ENCODE results near the gene GZF1. TPM values are rescaled to one million over a fixed set of nuclear protein-coding genes. Genes with fewer than 3 reads are reported as not detected.

The GZF1 gene
- total RNA-seq = 10 to 100 TPM; 10.4 to 22.8 (median 21.0) TPM

DNA sequence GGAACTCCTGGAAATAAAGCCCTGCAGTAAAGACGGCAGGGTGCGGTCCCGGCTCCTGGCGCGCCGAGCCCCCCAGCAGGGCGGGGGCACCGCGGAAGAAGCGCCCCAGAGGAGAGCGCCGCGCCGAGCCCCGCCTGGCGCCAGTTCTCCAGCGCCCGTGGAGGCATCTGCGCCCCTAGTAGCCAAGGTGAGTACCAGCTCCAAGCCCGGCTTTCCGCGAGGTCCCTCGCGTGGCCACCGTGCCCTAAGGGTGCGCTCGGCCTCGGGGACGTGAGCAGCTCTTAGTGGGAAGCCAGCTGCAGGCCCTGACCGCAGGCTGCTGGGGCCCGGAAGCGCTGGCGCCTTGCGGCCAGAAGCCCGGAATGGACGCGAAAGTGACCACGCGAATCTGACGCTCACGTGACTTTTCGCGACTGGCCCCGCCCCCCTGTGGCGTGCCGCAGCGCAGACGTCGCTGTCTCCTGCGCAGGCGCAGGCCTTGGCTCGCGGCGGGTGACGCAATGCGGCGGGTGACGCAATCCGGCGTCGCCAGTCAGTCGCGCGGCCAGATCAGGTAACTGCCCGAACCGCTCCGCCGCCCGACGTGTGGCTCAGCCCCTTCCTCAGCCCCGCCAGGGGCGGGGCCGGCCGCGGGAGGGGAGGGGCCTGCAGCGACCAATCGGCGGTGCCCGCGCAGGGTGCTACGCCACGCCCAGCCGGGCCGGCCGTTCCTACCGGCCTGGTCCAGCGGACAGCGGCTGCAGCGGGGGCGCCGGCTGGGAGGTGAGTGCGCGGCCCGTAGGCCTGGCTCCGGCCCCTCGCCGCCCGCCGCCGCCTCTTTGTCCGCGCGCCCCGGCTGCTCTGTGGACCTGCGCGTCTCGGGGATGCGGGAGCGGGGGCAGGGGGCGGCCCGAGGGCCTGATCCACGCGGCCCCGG is at the start of gene GZF1:
TSS of gene GZF1 (plus strand) at position 707 of the 916 bp plus-strand sequence. CDS start 2,202 bp downstream, outside the sequence.
- peak within 1 kb of the TSS; percentile 79 to 85 (median 83) for H3K4me3 ChIP-seq
- TF ChIP-seq POLR2A (IDR thresholded peaks at IDR 0.05; ENCODE audit: low read depth) = peak; percentile 96
- TF ChIP-seq POLR2AphosphoS5 (IDR thresholded peaks at IDR 0.05) = peak; percentile 100
- TF ChIP-seq EP300 (IDR thresholded peaks at IDR 0.05) = peak; percentile 75
- TF ChIP-seq, protein P1, sequence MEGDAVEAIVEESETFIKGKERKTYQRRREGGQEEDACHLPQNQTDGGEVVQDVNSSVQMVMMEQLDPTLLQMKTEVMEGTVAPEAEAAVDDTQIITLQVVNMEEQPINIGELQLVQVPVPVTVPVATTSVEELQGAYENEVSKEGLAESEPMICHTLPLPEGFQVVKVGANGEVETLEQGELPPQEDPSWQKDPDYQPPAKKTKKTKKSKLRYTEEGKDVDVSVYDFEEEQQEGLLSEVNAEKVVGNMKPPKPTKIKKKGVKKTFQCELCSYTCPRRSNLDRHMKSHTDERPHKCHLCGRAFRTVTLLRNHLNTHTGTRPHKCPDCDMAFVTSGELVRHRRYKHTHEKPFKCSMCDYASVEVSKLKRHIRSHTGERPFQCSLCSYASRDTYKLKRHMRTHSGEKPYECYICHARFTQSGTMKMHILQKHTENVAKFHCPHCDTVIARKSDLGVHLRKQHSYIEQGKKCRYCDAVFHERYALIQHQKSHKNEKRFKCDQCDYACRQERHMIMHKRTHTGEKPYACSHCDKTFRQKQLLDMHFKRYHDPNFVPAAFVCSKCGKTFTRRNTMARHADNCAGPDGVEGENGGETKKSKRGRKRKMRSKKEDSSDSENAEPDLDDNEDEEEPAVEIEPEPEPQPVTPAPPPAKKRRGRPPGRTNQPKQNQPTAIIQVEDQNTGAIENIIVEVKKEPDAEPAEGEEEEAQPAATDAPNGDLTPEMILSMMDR (IDR thresholded peaks at IDR 0.05) = peak; percentile 7 to 11 (median 10)
- H3K27me3 ChIP-seq = no peaks in the 10 kb centered on the region
- peak; percentile 99 for DNase-seq (ENCODE audit: extremely low spot score)
- peaks cover 11 to 20% (median 17%) of the 10 kb centered on the region in 4 donors for H3K36me3 ChIP-seq
- intact Hi-C loops (cut with DNase I) = loop anchor here (5.0 kb wide), 1 partner anchor 271 kb away; no protein-coding TSS in a partner anchor
- 0% methylated on average over 8 of the region's 114 CpGs for WGBS
- peaks cover 48 to 67% (median 60%) of the 10 kb centered on the region in 4 donors for H3K4me1 ChIP-seq
- H3K27ac ChIP-seq (replicated peaks in 1 of 4) = peak within 1 kb of the TSS; percentile 96 to 100 (median 99)
- H3K9me3 ChIP-seq = no peaks in the 10 kb centered on the region

GRCh38 chr20:23313271-23313670 is 48.7 kb upstream of the GZF1 start:
- Histone ChIP-seq H3K27me3 (no peaks in the 10 kb centered on the region), H3K9me3 (no peaks in the 10 kb centered on the region), H3K27ac (replicated peaks in 1 of 4) (peak overlapping the region in 1 of 4 donors; percentile 20), H3K36me3 (no peaks in the 10 kb centered on the region), H3K4me3 (no peak overlapping the region), H3K4me1 (peaks cover 0 to 16% (median 8%) of the 10 kb centered on the region in 4 donors)
- no peak for DNase-seq (ENCODE audit: extremely low spot score)
- WGBS = 48% methylated on average over 1 of the region's 1 CpG
- intact Hi-C loops (cut with DNase I) = loop anchor here (10.0 kb wide), 1 partner anchor 1608 kb away; the partner anchor contains the start of gene PAX1
- TF ChIP-seq EP300 (IDR thresholded peaks at IDR 0.05) = no peak
- TF ChIP-seq, protein P1 (IDR thresholded peaks at IDR 0.05) = no peak
- no peak for TF ChIP-seq POLR2A (IDR thresholded peaks at IDR 0.05; ENCODE audit: low read depth)
- TF ChIP-seq POLR2AphosphoS5 (IDR thresholded peaks at IDR 0.05) = no peak

GRCh38 chr20:23314699-23315098 is 47.3 kb upstream of the GZF1 start:
- 72% methylated on average over 5 of the region's 5 CpGs for WGBS
- intact Hi-C loops (cut with DNase I) = loop anchor here (10.0 kb wide), 1 partner anchor 1610 kb away; the partner anchor contains the start of gene PAX1
- Histone ChIP-seq H3K4me3 (no peak overlapping the region), H3K36me3 (no peaks in the 10 kb centered on the region), H3K27ac (replicated peaks in 1 of 4) (peak overlapping the region; percentile 54 to 69 (median 66)), H3K4me1 (peaks cover 0 to 16% (median 8%) of the 10 kb centered on the region in 4 donors), H3K27me3 (no peaks in the 10 kb centered on the region), H3K9me3 (no peaks in the 10 kb centered on the region)
- TF ChIP-seq EP300 (IDR thresholded peaks at IDR 0.05) (no peak), POLR2AphosphoS5 (IDR thresholded peaks at IDR 0.05) (no peak), POLR2A (IDR thresholded peaks at IDR 0.05; ENCODE audit: low read depth) (no peak)
- TF ChIP-seq, protein P1 (IDR thresholded peaks at IDR 0.05) = no peak
- no peak for DNase-seq (ENCODE audit: extremely low spot score)

DNA sequence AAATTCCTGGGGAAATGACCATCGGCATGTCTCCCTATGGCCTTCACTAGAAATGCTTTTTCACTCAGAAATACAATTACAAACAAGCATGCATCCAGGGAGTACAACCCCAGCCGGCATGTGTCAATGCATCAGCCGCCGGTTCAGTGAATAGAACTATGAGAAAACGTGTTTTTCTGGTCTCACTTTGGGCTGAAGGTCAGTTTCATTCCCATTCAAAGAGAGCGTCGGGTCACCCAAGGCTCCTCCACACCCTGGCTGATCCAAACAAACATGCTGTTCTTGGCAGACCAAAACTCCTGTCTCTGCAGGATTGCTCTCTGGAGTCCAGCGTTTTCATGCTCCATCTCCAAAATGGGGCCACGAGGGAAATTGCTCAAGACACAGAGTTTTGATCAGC is 46.9 kb upstream of the GZF1 start:
- peak overlapping the region; percentile 54 to 69 (median 66) for H3K27ac ChIP-seq (replicated peaks in 1 of 4)
- no peak overlapping the region for H3K4me3 ChIP-seq
- H3K9me3 ChIP-seq = no peaks in the 10 kb centered on the region
- H3K36me3 ChIP-seq = no peaks in the 10 kb centered on the region
- intact Hi-C loops (cut with DNase I) = loop anchor here (10.0 kb wide), 1 partner anchor 1610 kb away; the partner anchor contains the start of gene PAX1
- H3K27me3 ChIP-seq = no peaks in the 10 kb centered on the region
- peaks cover 0 to 16% (median 8%) of the 10 kb centered on the region in 4 donors for H3K4me1 ChIP-seq
- WGBS = 74% methylated on average over 9 of the region's 9 CpGs
- peak; percentile 21 to 24 for TF ChIP-seq POLR2AphosphoS5 (IDR thresholded peaks at IDR 0.05)
- TF ChIP-seq, protein P1 (IDR thresholded peaks at IDR 0.05) = no peak
- DNase-seq (ENCODE audit: extremely low spot score) = no peak

All from esophagus muscularis mucosa (tissue), 4 donors.